Daoy (cell line): ENCODE data around the gene RNF224. TPM values are rescaled to one million over a fixed set of nuclear protein-coding genes. Genes with fewer than 3 reads are reported as not detected.

ENCODE experiments used
- DNase-seq: peaks from one replicate; pipeline ENCODE4 v3.0.0-alpha.2; 2015; ENCODE audit warnings: low read depth
- total RNA-seq: library from RNA; depleted of rRNA; stranded (reverse); fragments of >200 nt; shearing (Covaris generic); gene quantifications from 2 replicates; pipeline ENCODE4 v1.2.3, GENCODE V29; 2014; rRNA removed

RNF224 gene
- 0.21 TPM in 1 of 2 replicates, not detected in the other for total RNA-seq

DNA sequence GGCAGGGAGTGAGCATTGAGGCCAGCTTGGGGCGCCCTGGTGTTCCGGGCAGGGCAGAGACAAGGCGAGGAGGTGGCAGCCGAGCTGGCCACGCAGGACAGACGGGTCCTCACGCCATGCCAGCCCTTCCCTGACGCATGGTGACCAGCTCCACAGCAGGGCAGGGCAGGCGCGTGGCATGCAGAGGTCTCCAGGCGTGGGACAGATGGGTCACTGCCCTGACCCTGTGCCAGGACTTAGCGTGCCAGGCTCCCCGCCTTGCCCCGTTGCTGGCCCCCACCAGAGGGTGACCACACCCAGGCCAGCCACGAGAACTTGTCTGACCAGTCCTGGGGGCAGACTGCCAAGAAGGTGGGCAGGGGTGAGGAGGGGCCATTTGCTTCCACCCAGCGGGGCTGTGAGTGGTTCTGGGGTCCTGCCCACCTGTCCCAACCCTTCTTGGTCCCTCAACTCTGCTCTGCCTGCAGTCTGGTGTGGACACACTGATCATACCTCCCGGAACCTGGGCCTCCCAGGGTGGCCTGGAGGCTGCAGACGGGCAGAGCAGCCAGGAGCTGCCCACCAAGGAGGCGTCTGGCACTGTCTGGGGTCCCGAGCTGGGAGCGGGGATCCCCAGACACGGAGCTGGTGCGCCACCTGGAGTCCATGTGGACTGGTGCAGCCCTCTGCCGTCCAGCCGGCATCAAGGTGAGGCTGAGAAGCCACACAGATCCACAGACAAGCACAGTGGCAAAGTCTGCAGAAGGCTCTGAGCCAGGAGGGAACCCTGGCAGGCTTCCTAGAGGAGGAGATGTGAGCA, at the start of gene RNF224:
Gene RNF224 (plus strand): TSS at position 449 of the 799 bp plus-strand sequence. CDS start 834 bp downstream, outside the sequence.
- peak; percentile 90 for DNase-seq

DNA sequence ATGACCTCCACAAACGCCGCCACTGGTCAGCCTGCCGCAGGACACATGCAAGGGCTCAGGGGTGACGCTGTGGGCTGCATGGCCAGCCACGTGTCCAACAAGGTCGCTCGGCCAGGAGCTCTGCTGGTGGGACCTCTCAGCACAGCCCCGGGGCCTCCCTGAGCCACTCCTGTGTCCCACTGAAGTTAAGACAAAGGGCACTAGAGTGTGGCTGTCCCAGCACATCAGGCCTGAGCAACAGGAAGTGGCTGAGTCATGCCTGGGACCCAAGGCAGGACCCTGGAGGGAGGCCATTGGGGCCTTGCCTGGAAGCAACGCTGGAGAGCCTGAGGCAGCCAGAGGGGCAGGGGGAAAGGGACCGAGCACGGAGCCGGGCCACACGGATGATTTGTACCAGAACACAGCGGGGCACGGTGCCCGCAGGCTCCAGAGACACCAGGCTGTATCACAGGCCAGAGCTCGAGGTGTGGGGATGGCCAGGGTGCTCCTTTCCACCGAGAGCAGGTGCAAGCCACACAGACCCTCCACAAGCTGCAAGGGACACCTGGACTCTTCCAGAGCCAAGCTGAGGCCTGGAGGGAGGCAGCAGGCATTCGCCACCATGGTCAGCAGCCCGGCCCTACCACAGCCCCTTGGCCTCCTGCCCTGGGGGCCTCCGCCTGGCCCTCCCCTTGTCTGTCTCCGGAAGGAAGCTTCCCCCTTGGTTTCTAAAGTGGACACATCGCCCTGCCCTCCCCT, 48.9 kb upstream of the RNF224 start:
- DNase-seq = peak; percentile 69

DNA sequence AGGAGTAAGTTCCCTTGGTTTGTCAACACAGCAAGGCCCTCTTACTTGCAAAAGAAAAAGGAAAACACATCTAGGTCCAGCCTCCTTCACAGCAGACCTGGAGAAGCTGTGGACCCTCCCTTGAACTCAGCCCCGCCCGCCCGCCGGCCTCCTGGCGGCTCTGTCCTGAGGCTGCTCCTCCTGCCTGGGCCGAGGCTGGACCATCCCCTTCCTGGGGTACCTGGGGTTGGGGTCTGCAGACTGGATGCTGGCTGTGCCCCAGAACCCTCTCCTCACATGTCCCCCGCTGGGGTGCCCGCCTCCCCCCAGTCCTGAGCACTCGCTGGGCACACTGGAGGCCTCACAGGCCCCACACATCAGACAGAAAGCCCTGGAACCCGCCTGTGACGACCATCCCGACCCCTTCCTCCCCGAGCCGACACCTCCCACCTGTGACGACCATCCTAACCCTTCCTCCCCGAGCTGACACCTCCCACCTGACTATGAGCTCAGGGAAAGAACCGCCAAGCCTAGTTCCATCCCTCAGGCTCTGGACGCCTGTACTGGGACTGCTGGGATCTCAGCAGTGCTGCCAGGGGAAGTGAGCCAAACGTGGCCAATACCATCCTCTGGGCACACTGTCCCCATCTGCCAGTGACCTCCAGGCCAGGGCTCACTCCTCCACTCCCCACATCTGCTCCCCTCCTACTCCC, 48.2 kb upstream of the RNF224 start:
- no peak for DNase-seq

DNA sequence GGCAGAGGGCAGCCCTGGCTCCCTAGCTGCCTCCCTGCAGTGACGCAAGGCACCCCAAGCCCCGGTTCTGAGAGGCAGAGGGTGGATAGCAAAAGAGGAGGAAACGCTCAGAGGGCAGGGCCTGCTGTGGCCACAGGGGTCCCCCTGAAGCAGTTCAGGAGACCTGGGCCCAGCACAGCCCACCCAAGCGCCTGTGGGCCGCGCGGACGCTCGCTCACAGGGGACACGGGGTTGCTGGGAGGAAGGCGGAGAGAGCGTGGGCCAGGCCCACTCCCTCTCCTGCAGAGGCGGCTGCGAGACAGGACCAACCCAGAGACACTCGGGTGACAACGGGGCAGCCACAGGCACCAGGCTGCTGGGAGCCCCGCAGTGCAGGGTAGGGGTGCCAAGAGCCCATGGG, 47.5 kb upstream of the RNF224 start:
- no peak for DNase-seq

DNA sequence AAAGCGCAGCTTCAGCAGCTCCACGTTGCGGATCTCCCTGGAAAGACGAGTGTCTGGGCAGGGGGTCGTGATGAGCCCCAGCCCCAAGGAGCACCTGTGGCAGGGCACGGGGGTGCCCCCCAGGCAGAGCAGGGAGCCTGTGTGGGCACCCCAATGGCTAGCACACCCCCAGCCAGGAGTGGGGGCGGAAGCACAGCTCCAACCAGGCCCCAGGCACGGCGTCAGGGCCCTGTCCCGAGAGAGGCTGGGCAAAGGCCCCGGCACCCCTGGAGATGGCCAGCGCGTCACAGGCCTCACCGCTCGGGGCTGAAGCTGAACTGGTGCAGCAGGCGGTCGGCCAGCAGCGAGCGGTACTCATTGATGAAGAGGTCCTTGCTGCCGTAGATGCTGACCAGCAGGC, 46.8 kb upstream of the RNF224 start:
- DNase-seq = no peak

DNA sequence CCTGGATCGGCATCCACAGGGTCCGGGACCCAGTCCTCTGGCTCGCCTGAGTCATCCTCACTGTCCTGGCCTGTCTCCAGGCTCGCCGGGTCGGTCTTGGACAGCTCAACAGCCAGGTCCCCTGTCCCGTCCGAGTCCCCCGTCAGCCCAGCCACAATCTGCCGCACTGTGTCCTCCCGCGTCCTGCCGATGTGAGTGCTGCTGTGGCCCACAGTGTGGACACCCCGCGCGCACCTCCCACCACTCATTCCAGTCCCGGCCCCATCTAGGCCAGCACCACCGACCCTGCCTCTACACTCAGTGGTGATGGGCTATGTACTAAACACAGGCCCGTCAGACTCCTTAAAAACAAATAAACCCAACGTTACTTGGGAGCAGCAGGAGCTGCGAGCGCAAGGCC, 45.6 kb upstream of the RNF224 start:
- DNase-seq = no peak

DNA sequence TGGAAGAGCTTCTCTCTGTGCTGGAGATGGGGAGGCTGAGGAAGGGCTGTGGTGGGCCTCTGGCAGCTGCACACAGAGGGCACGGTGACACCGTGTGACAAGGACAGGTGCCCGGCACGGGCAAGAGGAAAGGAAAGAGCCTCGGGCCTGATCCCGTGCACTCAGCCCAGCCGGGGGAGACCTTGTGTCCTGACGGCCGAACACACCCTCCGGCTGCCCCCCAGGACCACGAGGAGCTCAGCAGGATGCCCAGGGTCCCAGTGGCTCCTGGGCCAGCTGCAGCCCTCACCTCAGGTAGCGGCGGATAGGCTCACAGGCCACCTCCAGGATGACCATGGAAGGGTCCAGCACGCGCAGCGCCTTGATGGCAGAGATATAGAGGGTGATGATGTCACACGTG, 44.5 kb upstream of the RNF224 start:
- no peak for DNase-seq

DNA sequence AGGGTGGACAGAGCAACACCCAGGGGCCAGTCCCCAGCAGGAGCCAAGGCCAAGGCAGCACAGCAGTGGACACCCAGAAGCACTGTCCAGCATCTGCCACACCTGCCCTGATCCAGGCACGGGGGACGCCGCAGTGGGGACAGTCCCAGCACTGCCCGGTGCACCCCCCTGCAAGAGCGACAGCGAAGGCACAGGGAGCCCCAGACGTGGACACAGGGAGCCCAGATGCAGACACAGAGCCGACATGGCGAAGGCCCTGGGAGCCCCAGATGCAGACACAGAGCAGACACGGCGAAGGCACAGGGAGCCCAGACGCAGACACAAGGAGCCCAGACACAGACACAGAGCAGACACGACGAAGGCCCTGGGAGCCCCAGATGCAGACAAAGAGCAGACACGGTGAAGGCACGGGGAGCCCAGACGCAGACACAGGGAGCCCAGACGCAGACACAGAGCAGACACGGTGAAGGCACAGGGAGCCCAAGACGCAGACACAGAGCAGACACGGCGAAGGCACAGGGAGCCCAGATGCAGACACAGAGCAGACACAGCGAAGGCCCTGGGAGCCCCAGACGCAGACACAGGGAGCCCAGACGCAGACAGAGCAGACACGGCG, 43.2 kb upstream of the RNF224 start:
- DNase-seq = no peak

DNA sequence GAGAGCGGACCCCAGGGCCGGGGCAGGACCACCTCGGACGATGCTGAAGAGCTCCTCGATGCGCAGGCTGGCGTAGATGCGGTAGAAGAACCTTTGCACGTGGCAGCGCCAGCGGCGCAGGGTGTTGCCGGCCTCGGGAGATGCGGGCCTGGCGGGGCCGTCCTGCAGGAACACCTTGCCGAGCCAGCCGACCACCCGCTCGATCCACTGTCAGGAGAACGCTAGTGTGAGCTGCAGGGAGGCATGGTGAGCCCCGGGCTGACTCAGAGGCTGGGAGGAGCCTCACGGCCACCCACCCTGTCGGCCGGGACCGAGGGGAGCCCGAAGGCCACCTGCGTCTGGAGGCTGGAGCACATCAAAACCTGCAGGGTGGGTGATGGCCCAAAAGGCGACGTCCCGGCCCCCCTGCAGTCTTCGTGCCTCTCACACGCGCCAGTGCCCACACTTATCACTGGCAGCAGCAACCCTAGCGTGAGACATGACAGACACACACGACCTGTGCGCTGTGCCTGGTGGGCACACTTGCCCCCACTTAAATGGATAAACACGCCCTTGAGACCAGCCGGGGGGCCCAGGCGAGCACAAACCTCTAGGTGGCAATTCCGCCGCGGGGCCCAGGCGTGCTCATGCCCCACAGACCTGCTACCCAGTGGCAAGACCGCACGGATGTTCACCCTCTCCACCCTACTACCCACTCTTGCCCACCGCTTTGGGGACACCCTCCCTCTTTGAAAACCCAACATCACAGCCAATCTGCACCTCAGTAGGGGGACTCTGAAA, 42.2 kb upstream of the RNF224 start:
- no peak for DNase-seq

DNA sequence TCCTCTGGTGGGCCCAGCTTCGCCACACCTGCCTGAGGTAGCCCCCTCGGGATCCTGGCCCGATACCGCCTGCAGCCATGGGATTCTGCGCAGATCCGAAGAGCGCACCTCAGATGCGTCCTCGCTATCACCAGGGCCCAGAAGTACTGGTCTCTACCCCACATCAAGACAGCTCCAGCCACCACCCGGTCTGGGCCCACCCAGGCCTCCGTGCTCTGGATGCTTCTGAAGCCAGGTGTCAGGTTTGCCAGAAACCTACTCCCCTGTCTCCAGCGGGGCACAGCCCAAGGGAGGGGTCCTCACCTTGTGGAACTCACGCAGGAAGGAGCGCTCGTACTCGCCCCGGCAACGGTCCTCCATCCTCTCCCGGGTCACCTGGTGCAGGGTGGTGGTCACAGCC, 41.4 kb upstream of the RNF224 start:
- DNase-seq = no peak

DNA sequence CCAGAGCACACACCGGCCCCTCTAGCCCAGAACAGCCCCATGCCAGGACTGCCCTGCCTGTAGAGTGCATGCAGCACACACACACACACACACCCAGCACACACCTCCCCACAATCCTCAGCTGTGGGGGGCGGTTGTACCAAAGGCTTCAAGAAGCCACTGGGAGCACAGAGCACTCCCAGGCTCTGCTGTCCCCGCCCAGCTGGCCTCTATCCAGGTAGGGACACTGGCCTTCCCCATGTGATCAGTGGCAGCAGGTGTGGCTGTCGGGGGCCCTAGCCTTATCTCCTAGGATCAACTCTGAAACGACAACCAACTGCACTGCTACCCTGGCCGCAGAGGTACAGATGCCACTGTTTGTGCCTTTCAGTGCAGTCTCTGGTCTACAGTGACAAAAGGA, 40.9 kb upstream of the RNF224 start:
- DNase-seq = no peak

DNA sequence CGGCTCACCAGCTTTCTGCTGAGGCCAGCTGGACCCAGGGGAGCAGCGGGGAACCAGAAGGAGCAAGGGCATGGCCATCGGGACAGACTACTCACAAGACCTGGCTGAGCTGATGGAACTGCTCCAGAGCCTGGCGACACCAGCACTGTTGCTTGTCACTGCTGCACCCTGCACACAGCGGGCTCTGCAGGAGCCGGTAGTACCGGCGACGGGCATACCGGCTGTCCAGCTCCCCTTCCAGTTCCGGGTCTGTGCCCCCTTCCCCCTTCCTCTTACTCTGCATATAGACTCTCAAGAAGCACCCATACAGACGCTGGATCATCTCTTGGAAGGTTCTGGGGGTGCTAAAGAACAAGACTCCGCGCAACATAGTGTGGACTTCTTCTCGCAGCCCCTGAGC, 39.9 kb upstream of the RNF224 start:
- no peak for DNase-seq

DNA sequence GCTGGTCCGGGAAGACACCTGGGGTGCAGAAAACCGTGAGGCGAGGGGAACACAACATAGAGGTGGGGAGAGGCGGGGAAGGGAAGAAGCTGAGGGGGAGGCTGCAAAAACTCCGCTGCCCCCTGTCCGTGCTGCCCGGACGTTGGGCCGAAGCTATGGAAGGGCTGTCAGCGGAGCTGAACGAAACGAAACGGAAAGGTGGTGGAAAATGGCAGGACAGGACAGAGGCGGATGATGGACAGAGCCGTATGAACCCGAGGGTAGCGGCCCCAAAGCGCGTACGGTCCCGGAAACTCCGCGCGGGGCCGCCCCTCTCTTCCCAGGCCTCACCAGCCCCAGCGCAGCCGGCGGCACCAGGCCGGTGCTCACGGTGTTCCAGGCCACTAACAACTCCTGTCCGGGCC, 39.2 kb upstream of the RNF224 start:
- no peak for DNase-seq

DNA sequence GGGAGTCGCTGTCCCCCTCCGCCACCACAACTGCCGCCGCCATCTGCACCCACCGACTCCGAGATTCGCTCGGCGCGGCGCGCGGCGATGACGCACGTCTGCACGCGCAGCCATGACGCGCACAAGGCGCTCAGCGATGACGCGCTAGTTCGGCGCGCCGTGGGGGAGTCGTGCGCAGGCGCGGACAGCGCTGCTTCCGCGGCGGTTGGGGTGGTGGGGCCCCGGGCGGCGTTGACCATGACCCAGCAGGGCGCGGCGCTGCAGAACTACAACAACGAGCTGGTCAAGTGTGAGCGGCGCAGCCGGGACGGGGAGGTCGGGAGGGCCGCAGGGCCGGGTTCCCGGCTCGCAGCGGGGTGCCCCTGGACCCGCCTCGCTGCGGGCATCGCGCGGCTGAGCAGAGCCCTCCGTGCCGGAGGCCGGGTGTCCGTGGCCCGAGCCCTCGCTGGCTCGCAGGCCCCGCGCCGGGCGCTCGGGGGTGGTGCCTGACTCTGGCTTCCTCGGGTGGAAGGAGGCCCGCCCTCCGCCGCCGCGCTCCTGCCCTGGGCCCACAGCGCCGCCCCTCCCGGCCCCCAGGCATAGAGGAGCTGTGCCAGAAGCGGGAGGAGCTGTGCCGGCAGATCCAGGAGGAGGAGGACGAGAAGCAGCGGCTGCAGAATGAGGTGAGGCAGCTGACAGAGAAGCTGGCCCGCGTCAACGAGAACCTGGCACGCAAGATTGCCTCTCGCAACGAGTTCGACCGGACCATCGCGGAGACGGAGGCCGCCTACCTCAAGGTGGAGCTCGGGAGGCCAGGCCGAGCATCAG, 38.6 kb upstream of the RNF224 start, which contains the start of the genes ANAPC2 and SSNA1:
Gene ANAPC2 (minus strand): TSS at position 71 of the 807 bp plus-strand sequence. CDS start 28 bp downstream, at position 43.
Gene SSNA1 (plus strand): TSS at position 187 of the 807 bp plus-strand sequence. CDS start 51 bp downstream, at position 238.
- peak; percentile 98 for DNase-seq

DNA sequence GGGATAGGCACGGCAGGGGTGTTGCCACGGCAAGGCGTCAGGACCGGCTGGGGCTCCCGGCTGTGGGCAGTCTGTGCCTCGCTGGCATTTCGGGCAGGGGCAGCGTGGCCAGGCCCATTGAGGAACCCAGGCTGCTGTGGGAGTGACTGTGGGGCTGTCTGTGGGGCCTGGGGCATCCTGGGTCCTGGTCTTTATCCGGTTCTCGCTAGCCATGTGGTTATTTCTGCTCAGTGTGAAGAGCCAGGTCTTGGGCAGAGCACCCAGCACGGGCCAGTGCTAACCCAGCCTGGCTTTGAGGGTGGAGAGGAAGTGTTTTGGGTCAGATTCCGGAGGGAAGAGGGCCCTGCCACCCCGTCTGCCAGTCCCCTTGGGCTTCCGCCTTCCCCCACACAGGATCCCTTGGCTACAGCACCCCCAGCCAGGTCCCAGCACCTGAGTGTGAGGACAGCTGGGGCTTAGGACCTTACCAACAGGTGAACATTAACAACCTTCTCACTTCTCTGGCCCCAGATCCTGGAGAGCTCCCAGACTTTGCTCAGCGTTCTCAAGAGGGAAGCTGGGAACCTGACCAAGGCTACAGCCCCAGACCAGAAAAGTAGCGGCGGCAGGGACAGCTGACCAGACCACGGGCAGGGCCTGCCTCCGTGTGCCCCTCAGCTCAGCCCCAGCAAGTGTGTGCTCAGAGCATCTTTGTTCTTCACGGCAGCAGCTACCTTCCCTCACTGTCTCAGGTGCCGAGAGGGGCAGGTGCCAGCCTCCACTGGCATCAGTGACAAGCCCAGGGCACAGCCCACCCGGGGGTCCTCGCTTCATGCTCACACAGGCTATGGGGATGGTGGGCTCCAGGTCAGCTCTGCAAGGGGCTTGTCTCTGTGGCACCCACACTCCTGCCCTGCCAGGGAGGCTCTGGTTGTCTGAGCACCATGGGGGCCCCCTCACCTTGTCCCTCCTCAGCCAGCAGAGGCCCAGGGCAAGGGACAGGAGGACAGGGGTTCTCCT, 37.7 kb upstream of the RNF224 start:
- no peak for DNase-seq

DNA sequence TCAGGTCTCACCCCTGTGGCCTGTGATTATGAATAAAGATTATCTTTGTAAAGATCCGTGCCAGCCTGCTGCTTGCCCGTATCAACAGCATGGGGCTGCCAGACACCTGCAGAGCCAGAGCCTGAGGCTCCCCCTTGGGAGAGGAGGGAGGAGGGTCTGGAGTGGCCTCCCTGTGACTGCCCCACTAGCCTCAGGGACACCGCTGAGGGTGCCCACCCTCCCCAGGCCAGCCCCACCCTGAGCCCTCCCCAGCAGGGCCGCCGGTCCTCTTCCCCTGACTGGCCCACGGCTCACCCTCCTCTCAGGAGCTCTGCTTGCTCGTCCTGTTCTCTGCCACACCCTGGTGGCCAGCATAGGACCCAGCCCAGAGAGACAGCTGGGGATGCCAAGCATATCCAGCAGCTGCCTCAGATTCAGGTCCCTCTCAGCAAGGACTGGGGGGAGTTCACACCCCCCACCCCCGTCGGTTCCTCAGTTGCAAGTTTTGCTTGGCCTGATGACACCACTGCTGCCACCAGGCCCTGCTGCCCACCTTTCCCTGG, 36.9 kb upstream of the RNF224 start:
- DNase-seq = no peak

DNA sequence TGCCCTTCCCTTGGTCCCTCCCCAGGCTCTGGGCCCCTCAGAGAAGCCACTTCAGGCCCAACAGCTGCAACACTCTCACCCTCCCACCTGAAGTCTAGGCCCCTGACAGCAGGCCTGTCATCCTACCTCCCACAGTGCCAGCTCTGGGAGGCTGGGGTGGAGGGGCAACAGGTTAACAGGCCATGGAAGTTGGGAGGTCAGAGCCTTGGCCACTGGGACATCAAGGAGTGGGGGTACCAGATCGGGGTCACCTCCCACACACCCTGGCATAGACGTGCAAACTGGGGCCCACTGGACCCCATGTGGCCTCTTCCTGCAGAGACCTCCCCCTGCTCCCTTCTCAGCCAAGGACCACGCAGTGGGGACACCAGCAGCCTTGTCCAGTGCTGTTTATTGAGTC, 36.1 kb upstream of the RNF224 start:
- no peak for DNase-seq

DNA sequence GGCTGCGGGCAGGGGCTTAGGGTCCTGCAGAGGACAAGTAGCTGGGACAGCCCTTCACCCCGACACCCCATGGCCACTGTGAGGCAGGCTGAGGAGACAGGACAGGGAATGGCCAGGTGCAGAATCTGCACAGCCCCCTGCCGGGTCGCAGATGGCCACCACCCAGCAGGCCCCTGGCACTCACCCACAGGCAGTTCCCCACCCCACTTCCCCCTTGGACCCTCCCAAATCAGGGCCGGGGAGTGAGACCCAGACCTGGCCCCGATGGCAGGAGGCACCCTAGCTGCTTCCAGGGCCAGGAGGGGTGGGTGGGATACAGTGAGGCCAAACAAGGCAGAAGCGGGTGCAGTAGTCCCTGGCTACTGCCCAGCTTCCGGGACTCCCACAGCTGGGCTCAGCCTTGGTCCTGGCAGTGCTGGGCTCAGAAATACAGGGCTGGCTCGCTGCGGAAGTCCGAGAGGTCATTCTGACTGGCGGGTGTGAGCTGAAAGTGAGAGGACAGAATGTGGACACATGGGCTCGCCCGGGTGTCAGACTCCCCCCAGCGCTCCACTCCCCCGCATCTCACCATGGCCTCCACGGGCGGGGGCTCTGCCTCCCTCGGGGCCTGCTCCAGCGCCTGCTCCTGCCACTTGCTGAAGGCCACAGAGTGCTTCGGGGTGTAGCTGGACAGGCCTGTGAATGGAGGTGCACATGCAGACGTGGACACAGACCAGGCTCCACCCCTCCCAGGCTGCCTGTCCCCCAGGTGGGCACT, 35.4 kb upstream of the RNF224 start:
- no peak for DNase-seq
